Mesothelial cell of epicardium (in vitro differentiated cells): Measurements from ENCODE around the gene ANP32A. TPM values are rescaled to one million over a fixed set of nuclear protein-coding genes. Genes with fewer than 3 reads are reported as not detected.

Experiments used
- DNase-seq, 2 experiments: peaks; one replicate each; pipeline ENCODE4 v3.0.0; 2021; ENCODE audit warnings: low spot score in 2 of 2; ENCODE audit not compliant: unreplicated experiment in 2 of 2
- H3K27ac Mint-ChIP-seq: 2 replicates; pipeline ENCODE4 v1.8.0; 2021; ENCODE audit warnings: mixed read lengths
- H3K27me3 Mint-ChIP-seq: 2 replicates; pipeline ENCODE4 v1.8.0; 2021; ENCODE audit warnings: low read depth, mixed read lengths
- H3K36me3 Mint-ChIP-seq: 2 replicates; pipeline ENCODE4 v1.8.0; 2021; ENCODE audit warnings: mixed read lengths
- H3K4me1 Mint-ChIP-seq: 2 replicates; pipeline ENCODE4 v1.8.0; 2021; ENCODE audit warnings: mixed read lengths
- H3K4me3 Mint-ChIP-seq: 2 replicates; pipeline ENCODE4 v1.8.0; 2021; ENCODE audit warnings: mild to moderate bottlenecking, moderate library complexity, mixed read lengths
- H3K9me3 Mint-ChIP-seq: 2 replicates; pipeline ENCODE4 v1.8.0; 2021; ENCODE audit warnings: mixed read lengths
- total RNA-seq: library from RNA; stranded (reverse); gene quantifications from 3 replicates; pipeline ENCODE4 v1.2.1, GENCODE V29; 2021
- TF ChIP-seq, protein P1 (sequence below): fragments of 200-600 bp; sonication (generic); IDR thresholded peaks from one replicate; pipeline ENCODE4 v1.5.0; 2021; ENCODE audit warnings: antibody characterized with exemption; ENCODE audit not compliant: unreplicated experiment

ANP32A gene
- total RNA-seq, 1 donor from 2014 or later, result 183 TPM

DNA sequence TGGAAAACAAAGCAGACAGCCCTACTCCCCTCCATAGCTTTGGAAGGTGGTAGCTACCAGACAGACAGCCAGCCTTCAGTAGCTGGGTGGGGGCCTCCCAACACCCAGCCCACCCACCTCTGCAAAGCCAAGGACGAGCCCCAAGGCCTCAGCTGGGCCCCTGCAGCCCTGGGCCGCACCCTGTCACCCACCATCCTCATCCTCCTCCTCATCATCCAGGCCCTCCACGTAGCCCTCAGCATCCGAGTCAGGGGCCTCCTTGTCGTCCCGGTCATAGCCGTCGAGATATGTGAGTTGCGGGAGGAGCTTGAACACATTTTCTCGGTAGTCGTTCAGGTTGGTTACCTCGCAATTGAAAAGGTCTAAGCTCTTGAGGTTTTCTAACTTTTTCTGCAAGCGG is 36.5 kb downstream of the ANP32A start:
- Mint-ChIP-seq H3K27me3 (no peaks in the 10 kb centered on the region), H3K36me3 (peaks cover 33% of the 10 kb centered on the region)
- DNase-seq, result no peak

DNA sequence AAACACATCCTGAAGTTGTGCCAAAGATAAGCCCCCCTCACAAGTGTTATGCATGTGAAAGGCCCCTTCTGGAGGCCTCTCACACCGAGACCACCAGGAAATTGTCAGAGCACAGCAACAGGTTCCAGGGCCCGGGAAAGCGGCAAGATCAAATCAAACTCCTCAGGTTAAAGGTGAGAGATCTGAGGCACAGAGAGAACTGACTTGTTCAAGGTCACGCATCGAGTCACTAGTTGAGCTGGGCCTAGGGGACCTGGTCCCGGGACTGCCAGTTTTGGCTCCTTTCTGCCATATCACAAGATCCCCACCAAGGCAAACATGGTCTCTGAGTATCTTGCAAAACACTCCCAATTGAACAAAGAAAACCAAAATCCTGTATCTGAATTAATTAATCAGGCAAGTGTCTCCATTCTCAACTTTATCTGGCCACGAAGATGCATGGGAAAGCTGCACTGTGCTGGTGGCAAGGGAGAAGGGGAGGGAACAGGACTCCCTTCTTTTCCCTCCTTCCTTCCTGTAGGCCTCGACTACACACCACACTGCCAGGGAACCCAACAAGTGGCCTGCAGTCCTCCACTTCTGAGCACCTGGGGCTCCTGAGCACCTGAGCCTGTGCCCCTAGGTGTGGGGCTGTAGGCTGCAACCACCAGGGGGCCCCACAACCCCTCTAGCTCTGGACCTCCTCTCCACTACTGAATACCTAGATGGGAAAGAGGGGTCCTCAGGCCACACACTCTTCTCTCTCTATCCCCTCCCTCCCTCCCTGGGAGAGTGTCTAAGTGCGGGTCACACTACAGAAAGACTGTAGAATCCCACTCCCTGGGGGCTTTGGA is 37.3 kb downstream of the ANP32A start:
- TF ChIP-seq, protein P1, sequence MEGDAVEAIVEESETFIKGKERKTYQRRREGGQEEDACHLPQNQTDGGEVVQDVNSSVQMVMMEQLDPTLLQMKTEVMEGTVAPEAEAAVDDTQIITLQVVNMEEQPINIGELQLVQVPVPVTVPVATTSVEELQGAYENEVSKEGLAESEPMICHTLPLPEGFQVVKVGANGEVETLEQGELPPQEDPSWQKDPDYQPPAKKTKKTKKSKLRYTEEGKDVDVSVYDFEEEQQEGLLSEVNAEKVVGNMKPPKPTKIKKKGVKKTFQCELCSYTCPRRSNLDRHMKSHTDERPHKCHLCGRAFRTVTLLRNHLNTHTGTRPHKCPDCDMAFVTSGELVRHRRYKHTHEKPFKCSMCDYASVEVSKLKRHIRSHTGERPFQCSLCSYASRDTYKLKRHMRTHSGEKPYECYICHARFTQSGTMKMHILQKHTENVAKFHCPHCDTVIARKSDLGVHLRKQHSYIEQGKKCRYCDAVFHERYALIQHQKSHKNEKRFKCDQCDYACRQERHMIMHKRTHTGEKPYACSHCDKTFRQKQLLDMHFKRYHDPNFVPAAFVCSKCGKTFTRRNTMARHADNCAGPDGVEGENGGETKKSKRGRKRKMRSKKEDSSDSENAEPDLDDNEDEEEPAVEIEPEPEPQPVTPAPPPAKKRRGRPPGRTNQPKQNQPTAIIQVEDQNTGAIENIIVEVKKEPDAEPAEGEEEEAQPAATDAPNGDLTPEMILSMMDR, result peak; percentile 58
- DNase-seq, result no peak
- Mint-ChIP-seq H3K27ac (no peak overlapping the region), H3K9me3 (no peaks in the 10 kb centered on the region), H3K4me1 (peaks cover 13% of the 10 kb centered on the region), H3K4me3 (no peak overlapping the region), H3K36me3 (peaks cover 38% of the 10 kb centered on the region), H3K27me3 (no peaks in the 10 kb centered on the region)

More for the DNA sequence above, 36.5 kb downstream of the ANP32A start:
- Mint-ChIP-seq H3K9me3 (no peaks in the 10 kb centered on the region), H3K27ac (no peak overlapping the region), H3K4me3 (no peak overlapping the region), H3K4me1 (peaks cover 16% of the 10 kb centered on the region)
- TF ChIP-seq, protein P1, result no peak

DNA sequence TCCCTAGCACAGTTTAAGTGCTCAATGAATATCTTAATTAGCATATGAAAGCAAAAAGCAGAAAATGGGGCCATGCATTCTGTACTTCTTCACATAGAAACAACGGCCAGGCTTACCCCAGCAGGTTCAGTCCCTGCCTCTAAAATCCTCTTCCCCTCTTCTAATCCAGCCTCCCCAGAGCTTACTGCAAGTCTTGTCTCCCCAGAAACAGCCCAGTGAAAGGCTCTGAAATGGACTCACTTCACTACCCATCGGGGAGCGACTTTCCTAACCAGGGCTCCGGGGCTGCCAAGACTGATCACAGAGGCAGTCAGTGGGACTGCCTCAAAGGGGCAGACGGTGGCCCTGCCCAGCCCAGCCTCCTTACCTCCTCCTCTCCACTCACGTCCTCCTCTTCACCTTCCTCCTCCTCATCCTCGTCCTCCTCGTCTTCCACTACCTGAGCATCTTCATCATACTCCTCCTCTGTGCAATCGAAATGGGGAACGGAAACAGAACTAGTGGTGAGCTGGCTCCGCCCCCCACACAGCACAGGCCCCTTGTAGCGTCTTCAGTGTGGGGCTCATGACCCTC is 38.0 kb downstream of the ANP32A start:
- no peak for DNase-seq
- Mint-ChIP-seq H3K36me3 (peaks cover 38% of the 10 kb centered on the region), H3K4me3 (no peak overlapping the region), H3K4me1 (peaks cover 5% of the 10 kb centered on the region), H3K9me3 (no peaks in the 10 kb centered on the region), H3K27ac (no peak overlapping the region), H3K27me3 (no peaks in the 10 kb centered on the region)
- TF ChIP-seq, protein P1, result no peak

DNA sequence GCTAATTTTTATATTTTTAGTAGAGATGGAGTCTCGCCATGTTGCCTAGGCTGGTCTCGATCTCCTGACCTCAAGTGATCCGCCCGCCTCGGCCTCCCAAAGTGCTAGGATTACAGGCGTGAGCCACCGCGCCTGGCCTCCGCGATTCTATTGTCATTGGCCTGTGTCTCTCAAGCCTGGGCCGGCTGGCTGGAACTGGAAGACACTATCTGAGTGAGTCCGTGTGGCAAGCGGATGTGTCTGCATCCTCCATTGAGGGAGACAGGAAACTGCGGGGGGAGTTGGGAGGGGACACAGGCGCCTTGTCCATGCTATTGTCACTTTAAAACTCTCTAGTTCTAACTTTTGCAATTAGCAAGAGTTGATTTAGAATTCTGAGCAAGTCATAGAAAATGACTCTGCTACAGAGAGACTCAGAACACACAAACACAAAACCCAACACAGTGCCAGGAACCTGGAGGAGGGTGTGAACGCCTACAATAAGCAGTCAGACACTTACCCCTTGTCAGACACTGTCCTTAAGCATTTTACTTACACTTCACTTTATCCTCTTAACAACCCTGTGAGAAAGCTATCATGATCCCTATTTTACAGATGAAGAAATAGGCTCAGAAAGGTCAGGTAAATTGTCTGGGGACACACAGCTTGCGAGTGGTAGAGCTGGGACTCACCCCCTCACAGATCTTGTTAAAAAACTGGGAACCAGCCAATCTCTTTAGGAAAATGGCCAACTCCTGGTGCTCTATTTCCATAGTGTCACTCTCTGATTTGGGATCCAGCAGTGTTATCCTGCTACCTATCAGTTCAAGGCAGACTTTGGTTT is 38.7 kb downstream of the ANP32A start:
- no peak for DNase-seq
- H3K36me3 Mint-ChIP-seq, result peaks cover 38% of the 10 kb centered on the region
- no peaks in the 10 kb centered on the region for H3K9me3 Mint-ChIP-seq
- TF ChIP-seq, protein P1, result no peak
- no peak overlapping the region for H3K4me3 Mint-ChIP-seq
- H3K27ac Mint-ChIP-seq, result no peak overlapping the region
- H3K27me3 Mint-ChIP-seq, result no peaks in the 10 kb centered on the region
- no peaks in the 10 kb centered on the region for H3K4me1 Mint-ChIP-seq

DNA sequence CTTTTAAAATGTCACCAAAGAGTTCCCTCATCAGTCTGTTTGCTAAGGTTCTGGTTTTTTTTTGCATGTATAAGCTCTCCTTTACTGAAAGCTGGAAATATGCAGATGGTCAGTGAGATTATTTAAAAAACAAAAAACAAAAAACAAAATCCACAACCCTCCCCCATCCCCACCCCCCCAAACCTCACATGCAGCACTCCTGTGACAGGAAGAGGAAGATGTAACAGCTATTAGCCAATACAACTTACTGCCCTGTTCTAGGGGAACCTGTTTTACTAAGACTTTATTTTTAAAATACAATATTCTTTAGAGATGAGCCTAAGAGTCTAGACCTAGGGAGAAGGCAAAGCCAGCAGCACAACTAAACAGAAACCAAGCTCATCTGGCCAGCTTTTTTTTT is 39.5 kb downstream of the ANP32A start:
- H3K4me3 Mint-ChIP-seq, result no peak overlapping the region

More for the DNA sequence above, 39.5 kb downstream of the ANP32A start:
- DNase-seq, result no peak
- H3K4me1 Mint-ChIP-seq, result no peaks in the 10 kb centered on the region
- TF ChIP-seq, protein P1, result no peak
- H3K9me3 Mint-ChIP-seq, result no peaks in the 10 kb centered on the region
- peaks cover 34% of the 10 kb centered on the region for H3K36me3 Mint-ChIP-seq
- H3K27me3 Mint-ChIP-seq, result no peaks in the 10 kb centered on the region
- H3K27ac Mint-ChIP-seq, result no peak overlapping the region
